Astrocyte of the spinal cord (primary cell): ENCODE results near the gene ZNF565.

Experiments used
- DNase-seq: peaks from one replicate; pipeline ENCODE4 v3.0.0; 2011; ENCODE audit warnings: low read depth, low spot score
- H3K4me3 ChIP-seq: 2 replicates; pipeline ENCODE4 v1.5.1; 2011; ENCODE audit warnings: low read depth, mild to moderate bottlenecking, low read length, moderate library complexity
- CTCF ChIP-seq: IDR thresholded peaks from 2 replicates; pipeline ENCODE4 v1.5.1; 2012; ENCODE audit warnings: low read depth, mild to moderate bottlenecking, low read length, inconsistent platforms
- in situ Hi-C: cut with HindIII; loops from 2 replicates; pipeline ENCODE4 v1.10.0; 2017; ENCODE audit warnings: low sequenced_read_pairs

The ZNF565 gene

GRCh38 chr19:36212895-36213294 is 1.6 kb downstream of the ZNF565 start:
- DNase-seq = no peak
- no peak for TF ChIP-seq CTCF
- H3K4me3 ChIP-seq = no peak overlapping the region
- in situ Hi-C loops = no loop called here

- no peak for DNase-seq
- TF ChIP-seq CTCF = no peak
- no peak overlapping the region for H3K4me3 ChIP-seq
- in situ Hi-C loops = no loop called here
Measured at GRCh38 chr19:36210497-36210896, 4.0 kb downstream of the ZNF565 start.

- no peak overlapping the region for H3K4me3 ChIP-seq
- no peak for DNase-seq
- no peak for TF ChIP-seq CTCF
- in situ Hi-C loops = no loop called here
Measured at GRCh38 chr19:36209372-36209771, 5.1 kb downstream of the ZNF565 start.

GRCh38 chr19:36207605-36208252 is 6.7 kb downstream of the ZNF565 start:
- in situ Hi-C loops = no loop called here
- no peak overlapping the region for H3K4me3 ChIP-seq
- DNase-seq = no peak
- TF ChIP-seq CTCF = no peak

- TF ChIP-seq CTCF = no peak
- no peak overlapping the region for H3K4me3 ChIP-seq
- in situ Hi-C loops = no loop called here
- no peak for DNase-seq
Measured at GRCh38 chr19:36203293-36203692, 11.2 kb downstream of the ZNF565 start.

- in situ Hi-C loops = no loop called here
- no peak for TF ChIP-seq CTCF
- no peak for DNase-seq
- H3K4me3 ChIP-seq = no peak overlapping the region
Measured at GRCh38 chr19:36201684-36202083, 12.8 kb downstream of the ZNF565 start.
